ENCODE results near the gene CCDC7.
"Not testable (repeated sequence)": the region's sequence is repeated elsewhere in the genome, so short reads cannot be mapped to it uniquely, and the experiment has no call there.

CCDC7 gene

DNA sequence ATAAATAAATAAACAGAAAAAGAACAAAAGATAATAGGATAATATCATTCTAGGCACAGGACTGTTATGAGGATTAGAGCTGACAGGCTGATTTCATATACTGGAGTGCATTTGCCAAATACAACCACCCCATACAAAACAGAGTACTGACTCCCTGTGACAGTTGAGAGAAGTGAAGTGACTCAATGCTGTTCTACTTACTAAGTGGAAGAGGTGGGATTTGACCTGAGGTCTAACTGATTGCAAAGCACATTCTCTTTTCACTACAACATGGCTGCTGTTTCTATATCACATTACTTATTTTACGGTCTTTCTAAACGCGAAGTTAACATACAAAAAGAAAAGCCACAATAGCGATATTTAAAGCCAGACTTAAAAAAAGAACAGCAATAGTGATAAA is 460.7 kb downstream of the CCDC7 start:
- Histone ChIP-seq H3K9ac (ENCODE audit: low read length in 5 of 5) (no peak overlapping the region), H3K27ac (ENCODE audit: low read depth, low read length) (no peak overlapping the region), H3K9me3 (ENCODE audit: control insufficient read depth in 5 of 5, low read length in 5 of 5) (no peaks in the 10 kb centered on the region), H3K27me3 (ENCODE audit: control insufficient read depth in 5 of 5, insufficient read depth in 4 of 5, low read length in 5 of 5) (no peaks in the 10 kb centered on the region), H3K36me3 (ENCODE audit: control insufficient read depth in 5 of 5, insufficient read depth in 5 of 5, low read length in 5 of 5) (peaks cover 42 to 68% (median 49%) of the 10 kb centered on the region in 5 donors), H3K4me1 (ENCODE audit: control insufficient read depth in 5 of 5, insufficient read depth in 5 of 5, low read length in 5 of 5) (peaks cover 0 to 6% (median 0%) of the 10 kb centered on the region in 5 donors), H3K4me3 (ENCODE audit: low read depth in 1 of 5, low read length in 5 of 5) (no peak overlapping the region)

DNA sequence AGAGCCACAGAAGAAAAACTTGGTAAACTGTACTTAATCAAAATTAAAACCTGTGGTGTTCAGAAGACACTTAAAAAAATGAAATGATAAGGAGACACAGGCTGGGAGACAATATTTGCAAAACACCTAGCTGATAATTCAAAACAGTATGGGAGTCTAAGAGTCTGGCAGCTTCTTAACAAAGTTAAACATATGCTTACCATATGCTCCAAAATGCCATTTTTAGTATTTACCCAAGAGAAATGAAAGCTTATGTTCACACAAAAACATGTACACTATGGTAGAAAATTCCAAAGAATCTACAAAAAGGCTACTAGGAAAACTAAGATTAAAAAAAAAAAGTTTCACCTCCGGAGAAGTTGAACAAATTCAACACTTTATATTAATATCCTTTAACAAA is 463.5 kb downstream of the CCDC7 start:
- no peak overlapping the region for H3K27ac ChIP-seq (ENCODE audit: low read depth, low read length)
- H3K4me1 ChIP-seq (ENCODE audit: control insufficient read depth in 5 of 5, insufficient read depth in 5 of 5, low read length in 5 of 5), result peaks cover 0 to 10% (median 0%) of the 10 kb centered on the region in 5 donors
- no peaks in the 10 kb centered on the region for H3K27me3 ChIP-seq (ENCODE audit: control insufficient read depth in 5 of 5, insufficient read depth in 4 of 5, low read length in 5 of 5)
- H3K9me3 ChIP-seq (ENCODE audit: control insufficient read depth in 5 of 5, low read length in 5 of 5), result no peaks in the 10 kb centered on the region
- peaks cover 38 to 65% (median 45%) of the 10 kb centered on the region in 5 donors for H3K36me3 ChIP-seq (ENCODE audit: control insufficient read depth in 5 of 5, insufficient read depth in 5 of 5, low read length in 5 of 5)
- H3K4me3 ChIP-seq (ENCODE audit: low read depth in 1 of 5, low read length in 5 of 5), result no peak overlapping the region
- H3K9ac ChIP-seq (ENCODE audit: low read length in 5 of 5), result no peak overlapping the region

DNA sequence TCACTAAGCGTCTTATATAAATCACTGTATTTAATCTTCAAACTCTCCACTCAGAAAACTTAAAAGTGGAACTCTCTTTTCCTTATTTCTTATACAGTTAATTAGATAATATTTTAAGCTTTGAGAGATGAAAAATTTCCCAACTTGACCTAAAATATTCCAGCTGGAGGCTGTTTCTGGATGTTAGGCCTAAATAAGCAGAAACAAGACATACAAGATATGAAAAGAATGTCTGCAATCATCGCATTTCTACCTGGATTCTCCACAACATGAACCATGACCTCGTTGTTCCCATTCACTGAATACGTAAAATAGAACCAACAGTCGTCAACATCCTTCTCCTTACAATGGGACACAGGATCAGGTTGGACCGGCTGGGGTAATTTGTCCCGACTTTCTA is 464.0 kb downstream of the CCDC7 start:
- not testable (repeated sequence) for H3K4me3 ChIP-seq (ENCODE audit: low read depth in 1 of 5, low read length in 5 of 5); H3K9ac ChIP-seq (ENCODE audit: low read length in 5 of 5); H3K27ac ChIP-seq (ENCODE audit: low read depth, low read length); H3K9me3 ChIP-seq (ENCODE audit: control insufficient read depth in 5 of 5, low read length in 5 of 5); H3K27me3 ChIP-seq (ENCODE audit: control insufficient read depth in 5 of 5, insufficient read depth in 4 of 5, low read length in 5 of 5)
- peaks cover 0 to 10% (median 0%) of the 10 kb centered on the region in 5 donors for H3K4me1 ChIP-seq (ENCODE audit: control insufficient read depth in 5 of 5, insufficient read depth in 5 of 5, low read length in 5 of 5)
- H3K36me3 ChIP-seq (ENCODE audit: control insufficient read depth in 5 of 5, insufficient read depth in 5 of 5, low read length in 5 of 5), result peaks cover 35 to 62% (median 45%) of the 10 kb centered on the region in 5 donors

DNA sequence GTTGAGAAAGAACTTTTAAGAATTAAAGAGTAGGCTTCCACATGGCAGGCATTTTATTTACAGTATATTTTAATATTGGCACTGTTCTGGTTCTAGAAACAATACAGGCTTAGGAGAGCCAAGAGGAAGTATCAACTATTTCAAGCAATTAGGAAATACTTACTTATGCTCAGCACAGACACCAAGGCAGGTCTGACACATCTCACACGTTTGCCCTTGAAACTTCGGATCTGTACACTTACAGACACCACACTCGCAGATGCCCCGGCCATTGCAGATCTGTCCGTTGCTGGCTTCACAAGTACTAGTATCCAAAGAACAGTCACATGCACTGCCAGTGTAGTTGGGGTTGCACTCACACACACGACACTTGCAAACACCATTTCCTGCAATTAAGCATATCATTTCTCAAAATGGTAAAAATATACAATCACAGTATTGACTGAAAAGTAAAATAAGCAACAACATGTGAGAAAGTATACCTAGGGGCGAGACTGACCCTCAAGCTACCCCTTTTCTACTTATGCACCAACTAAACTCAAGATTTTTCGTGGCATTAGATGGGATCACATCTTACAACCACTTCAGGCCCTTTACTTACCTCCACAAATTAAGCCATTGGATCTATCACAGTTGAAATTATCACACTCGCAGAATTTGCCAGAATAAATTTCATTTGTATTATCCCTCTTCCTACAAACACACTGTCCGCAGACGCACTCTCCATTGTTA is 465.5 kb downstream of the CCDC7 start:
- Histone ChIP-seq H3K27ac (ENCODE audit: low read depth, low read length) (no peak overlapping the region), H3K27me3 (ENCODE audit: control insufficient read depth in 5 of 5, insufficient read depth in 4 of 5, low read length in 5 of 5) (no peaks in the 10 kb centered on the region), H3K4me3 (ENCODE audit: low read depth in 1 of 5, low read length in 5 of 5) (no peak overlapping the region), H3K9me3 (ENCODE audit: control insufficient read depth in 5 of 5, low read length in 5 of 5) (no peaks in the 10 kb centered on the region), H3K36me3 (ENCODE audit: control insufficient read depth in 5 of 5, insufficient read depth in 5 of 5, low read length in 5 of 5) (peaks cover 30 to 56% (median 36%) of the 10 kb centered on the region in 5 donors), H3K4me1 (ENCODE audit: control insufficient read depth in 5 of 5, insufficient read depth in 5 of 5, low read length in 5 of 5) (peaks cover 0 to 10% (median 0%) of the 10 kb centered on the region in 5 donors), H3K9ac (ENCODE audit: low read length in 5 of 5) (no peak overlapping the region)

DNA sequence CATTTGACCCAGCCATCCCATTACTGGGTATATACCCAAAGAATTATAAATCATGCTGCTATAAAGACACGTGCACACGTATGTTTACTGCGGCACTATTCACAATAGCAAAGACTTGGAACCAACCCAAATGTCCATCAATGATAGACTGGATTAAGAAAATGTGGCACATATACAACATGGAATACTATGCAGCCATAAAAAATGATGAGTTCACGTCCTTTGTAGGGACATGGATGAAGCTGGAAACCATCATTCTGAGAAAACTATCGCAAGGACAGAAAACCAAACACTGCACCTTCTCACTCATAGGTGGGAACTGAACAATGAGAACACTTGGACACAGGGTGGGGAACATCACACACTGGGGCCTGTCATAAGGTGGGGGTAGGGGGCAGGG is 471.9 kb downstream of the CCDC7 start:
- H3K4me3 ChIP-seq (ENCODE audit: low read depth in 1 of 5, low read length in 5 of 5); H3K4me1 ChIP-seq (ENCODE audit: control insufficient read depth in 5 of 5, insufficient read depth in 5 of 5, low read length in 5 of 5); H3K27ac ChIP-seq (ENCODE audit: low read depth, low read length); H3K9ac ChIP-seq (ENCODE audit: low read length in 5 of 5); H3K27me3 ChIP-seq (ENCODE audit: control insufficient read depth in 5 of 5, insufficient read depth in 4 of 5, low read length in 5 of 5); H3K9me3 ChIP-seq (ENCODE audit: control insufficient read depth in 5 of 5, low read length in 5 of 5): not testable (repeated sequence)
- peaks cover 36 to 42% (median 42%) of the 10 kb centered on the region in 5 donors for H3K36me3 ChIP-seq (ENCODE audit: control insufficient read depth in 5 of 5, insufficient read depth in 5 of 5, low read length in 5 of 5)

DNA sequence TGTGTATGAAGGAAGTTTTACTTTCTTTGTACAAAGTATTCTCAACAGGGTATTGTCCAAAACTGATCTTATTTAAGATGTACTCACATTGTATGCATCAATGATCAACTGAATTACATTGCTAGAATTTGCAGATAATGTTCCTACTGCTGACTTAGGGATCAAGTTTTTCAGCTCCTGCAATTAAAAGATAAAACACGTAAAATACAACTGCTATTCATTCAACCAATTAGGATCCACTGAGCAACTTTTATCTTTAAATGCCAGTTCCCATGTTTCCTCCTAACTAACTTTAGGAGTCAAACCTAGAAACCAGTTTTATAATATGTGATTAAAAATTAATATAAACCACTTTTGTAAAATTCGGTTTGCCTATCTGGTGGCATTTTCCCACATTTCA is 476.2 kb downstream of the CCDC7 start:
- no peak overlapping the region for H3K27ac ChIP-seq (ENCODE audit: low read depth, low read length)
- H3K9ac ChIP-seq (ENCODE audit: low read length in 5 of 5), result no peak overlapping the region
- no peaks in the 10 kb centered on the region for H3K4me1 ChIP-seq (ENCODE audit: control insufficient read depth in 5 of 5, insufficient read depth in 5 of 5, low read length in 5 of 5)
- peaks cover 64 to 82% (median 76%) of the 10 kb centered on the region in 5 donors for H3K36me3 ChIP-seq (ENCODE audit: control insufficient read depth in 5 of 5, insufficient read depth in 5 of 5, low read length in 5 of 5)
- no peak overlapping the region for H3K4me3 ChIP-seq (ENCODE audit: low read depth in 1 of 5, low read length in 5 of 5)
- no peaks in the 10 kb centered on the region for H3K9me3 ChIP-seq (ENCODE audit: control insufficient read depth in 5 of 5, low read length in 5 of 5)
- no peaks in the 10 kb centered on the region for H3K27me3 ChIP-seq (ENCODE audit: control insufficient read depth in 5 of 5, insufficient read depth in 4 of 5, low read length in 5 of 5)

DNA sequence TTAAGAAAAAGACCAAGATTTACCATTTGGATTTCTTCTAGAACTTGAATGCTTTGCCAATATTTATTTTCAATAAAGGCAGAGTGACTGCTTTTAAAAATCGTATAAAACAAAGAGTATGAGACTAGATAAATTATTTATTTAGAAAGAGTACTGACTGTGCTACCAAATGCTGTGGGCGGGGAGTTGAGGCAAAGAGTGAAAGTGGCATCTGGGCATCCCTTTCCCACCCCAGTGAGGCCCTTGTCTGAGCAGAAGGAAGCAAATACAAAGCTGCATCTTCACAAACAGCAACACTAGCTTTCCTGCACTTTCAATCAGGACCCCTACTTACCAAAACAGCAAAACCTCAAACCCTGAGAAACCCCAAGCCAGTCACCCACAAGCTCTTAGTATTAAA is 477.2 kb downstream of the CCDC7 start:
- H3K27me3 ChIP-seq (ENCODE audit: control insufficient read depth in 5 of 5, insufficient read depth in 4 of 5, low read length in 5 of 5), result no peaks in the 10 kb centered on the region
- no peaks in the 10 kb centered on the region for H3K4me1 ChIP-seq (ENCODE audit: control insufficient read depth in 5 of 5, insufficient read depth in 5 of 5, low read length in 5 of 5)
- H3K4me3 ChIP-seq (ENCODE audit: low read depth in 1 of 5, low read length in 5 of 5), result no peak overlapping the region
- no peaks in the 10 kb centered on the region for H3K9me3 ChIP-seq (ENCODE audit: control insufficient read depth in 5 of 5, low read length in 5 of 5)
- H3K36me3 ChIP-seq (ENCODE audit: control insufficient read depth in 5 of 5, insufficient read depth in 5 of 5, low read length in 5 of 5), result peaks cover 67 to 91% (median 85%) of the 10 kb centered on the region in 5 donors
- H3K9ac ChIP-seq (ENCODE audit: low read length in 5 of 5), result no peak overlapping the region
- H3K27ac ChIP-seq (ENCODE audit: low read depth, low read length), result no peak overlapping the region

DNA sequence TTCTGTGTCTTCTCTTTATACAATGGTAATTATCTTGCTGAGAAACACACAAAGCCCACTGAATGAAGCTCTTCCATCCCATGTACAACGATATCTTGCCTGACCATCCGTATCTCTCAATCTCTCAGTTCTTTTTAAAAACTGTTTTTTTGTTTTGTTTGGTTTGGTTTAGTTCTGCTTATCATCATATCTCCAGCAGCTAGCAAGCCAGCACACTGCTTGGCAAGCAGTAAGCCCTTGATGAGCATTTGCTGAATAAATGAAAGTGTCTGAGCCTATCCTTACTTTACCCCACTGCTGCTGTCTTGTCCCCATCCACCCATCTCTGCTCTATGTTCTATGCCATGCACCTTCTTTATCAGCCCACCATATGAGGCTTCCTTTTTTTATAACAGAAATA is 477.9 kb downstream of the CCDC7 start:
- Histone ChIP-seq H3K9me3 (ENCODE audit: control insufficient read depth in 5 of 5, low read length in 5 of 5) (no peaks in the 10 kb centered on the region), H3K27ac (ENCODE audit: low read depth, low read length) (no peak overlapping the region), H3K4me3 (ENCODE audit: low read depth in 1 of 5, low read length in 5 of 5) (no peak overlapping the region), H3K27me3 (ENCODE audit: control insufficient read depth in 5 of 5, insufficient read depth in 4 of 5, low read length in 5 of 5) (no peaks in the 10 kb centered on the region), H3K9ac (ENCODE audit: low read length in 5 of 5) (no peak overlapping the region), H3K4me1 (ENCODE audit: control insufficient read depth in 5 of 5, insufficient read depth in 5 of 5, low read length in 5 of 5) (peaks cover 0 to 2% (median 1%) of the 10 kb centered on the region in 5 donors), H3K36me3 (ENCODE audit: control insufficient read depth in 5 of 5, insufficient read depth in 5 of 5, low read length in 5 of 5) (peaks cover 63 to 91% (median 83%) of the 10 kb centered on the region in 5 donors)
